Tibial nerve (tissue), 4 donors: Measurements from ENCODE around the gene MPRIP.

Experiments
- EP300 ChIP-seq, 2 donors: sonication (generic); formaldehyde crosslinking; IDR thresholded peaks; one replicate each; pipeline ENCODE4 v1.6.1; 2017; ENCODE audit warnings: antibody characterized with exemption in 2 of 2, mild to moderate bottlenecking in 1 of 2
- TF ChIP-seq, protein P1 (sequence below), 5 experiments: fragments of 200-600 bp in 3 of 5; fragments of 450-650 bp in 2 of 5; sonication (generic) in 3 of 5; IDR thresholded peaks; one replicate each; pipeline ENCODE4 v1.5.1; 2016 to 2019; ENCODE audit warnings: antibody characterized with exemption in 5 of 5, mild to moderate bottlenecking in 3 of 5, moderate library complexity in 2 of 5

DNA sequence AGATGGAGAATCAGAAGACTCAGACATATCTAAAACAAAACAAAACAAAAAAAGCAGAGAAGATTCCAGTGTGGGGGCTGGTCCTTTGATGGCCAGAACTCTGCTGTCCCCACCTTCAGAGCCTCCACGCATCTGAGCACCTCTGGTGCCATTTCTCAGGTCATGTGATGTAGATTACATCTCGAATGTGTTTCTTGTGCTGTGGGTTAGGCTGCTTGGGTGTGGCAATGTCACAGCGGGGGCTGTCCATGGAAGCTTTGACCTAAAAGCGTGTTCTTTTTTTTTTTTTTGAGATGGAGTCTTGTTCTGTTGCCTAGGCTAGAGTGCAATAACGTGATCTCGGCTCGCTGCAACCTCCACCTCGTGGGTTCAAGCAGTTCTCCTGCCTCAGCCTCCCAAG lies 112.7 kb downstream of the MPRIP start:
- TF ChIP-seq, protein P1, sequence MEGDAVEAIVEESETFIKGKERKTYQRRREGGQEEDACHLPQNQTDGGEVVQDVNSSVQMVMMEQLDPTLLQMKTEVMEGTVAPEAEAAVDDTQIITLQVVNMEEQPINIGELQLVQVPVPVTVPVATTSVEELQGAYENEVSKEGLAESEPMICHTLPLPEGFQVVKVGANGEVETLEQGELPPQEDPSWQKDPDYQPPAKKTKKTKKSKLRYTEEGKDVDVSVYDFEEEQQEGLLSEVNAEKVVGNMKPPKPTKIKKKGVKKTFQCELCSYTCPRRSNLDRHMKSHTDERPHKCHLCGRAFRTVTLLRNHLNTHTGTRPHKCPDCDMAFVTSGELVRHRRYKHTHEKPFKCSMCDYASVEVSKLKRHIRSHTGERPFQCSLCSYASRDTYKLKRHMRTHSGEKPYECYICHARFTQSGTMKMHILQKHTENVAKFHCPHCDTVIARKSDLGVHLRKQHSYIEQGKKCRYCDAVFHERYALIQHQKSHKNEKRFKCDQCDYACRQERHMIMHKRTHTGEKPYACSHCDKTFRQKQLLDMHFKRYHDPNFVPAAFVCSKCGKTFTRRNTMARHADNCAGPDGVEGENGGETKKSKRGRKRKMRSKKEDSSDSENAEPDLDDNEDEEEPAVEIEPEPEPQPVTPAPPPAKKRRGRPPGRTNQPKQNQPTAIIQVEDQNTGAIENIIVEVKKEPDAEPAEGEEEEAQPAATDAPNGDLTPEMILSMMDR (IDR thresholded peaks at IDR 0.05) = no peak
- no peak for TF ChIP-seq EP300 (IDR thresholded peaks at IDR 0.05)
